HG03025 (cell line): ENCODE measurements around the gene CHCHD4.
"Not testable (repeated sequence)": the region's sequence is repeated elsewhere in the genome, so short reads cannot be mapped to it uniquely, and the experiment has no call there.

Experiments used
- ATAC-seq: cut with Tn5 transposase; IDR thresholded peaks from one replicate; pipeline ENCODE4 v1.9.1; 2021; ENCODE audit warnings: mild to moderate bottlenecking, moderate library complexity; ENCODE audit not compliant: unreplicated experiment, low FRiP score

Gene CHCHD4

GRCh38 chr3:14123308-14124222, 1.1 kb downstream of the CHCHD4 start:
- no peak for ATAC-seq

GRCh38 chr3:14122301-14122700, 2.4 kb downstream of the CHCHD4 start:
- no peak for ATAC-seq

GRCh38 chr3:14121859-14122258, 2.8 kb downstream of the CHCHD4 start:
- no peak for ATAC-seq

GRCh38 chr3:14120921-14121448, 3.7 kb downstream of the CHCHD4 start:
- ATAC-seq, result not testable (repeated sequence)

- no peak for ATAC-seq
These were observed 4.4 kb downstream of the CHCHD4 start for GRCh38 chr3:14120111-14120920.

GRCh38 chr3:14119651-14120050, 5.0 kb downstream of the CHCHD4 start:
- no peak for ATAC-seq

- no peak for ATAC-seq
These were observed 6.0 kb downstream of the CHCHD4 start for GRCh38 chr3:14118400-14119381.

- ATAC-seq, result no peak
These were observed 6.9 kb downstream of the CHCHD4 start for GRCh38 chr3:14117468-14118399.

GRCh38 chr3:14113965-14114635, 10.6 kb downstream of the CHCHD4 start:
- no peak for ATAC-seq

GRCh38 chr3:14110699-14111098, 14.0 kb downstream of the CHCHD4 start:
- no peak for ATAC-seq

GRCh38 chr3:14109821-14110220, 14.8 kb downstream of the CHCHD4 start:
- ATAC-seq, result not testable (repeated sequence)

- ATAC-seq, result no peak
These were observed 26.9 kb downstream of the CHCHD4 start for GRCh38 chr3:14097616-14098391.

- no peak for ATAC-seq
These were observed 27.9 kb downstream of the CHCHD4 start for GRCh38 chr3:14096742-14097141.

GRCh38 chr3:14093831-14094230, 30.8 kb downstream of the CHCHD4 start:
- ATAC-seq, result no peak

- no peak for ATAC-seq
These were observed 32.2 kb downstream of the CHCHD4 start for GRCh38 chr3:14092464-14092863.

- ATAC-seq, result not testable (repeated sequence)
These were observed 32.7 kb downstream of the CHCHD4 start for GRCh38 chr3:14091959-14092358.

- ATAC-seq, result not testable (repeated sequence)
These were observed 37.2 kb downstream of the CHCHD4 start for GRCh38 chr3:14087461-14087860.
